T-helper 17 cell (primary cell): Measurements from ENCODE around the gene MCTP1. TPM values are rescaled to one million over a fixed set of nuclear protein-coding genes. Genes with fewer than 3 reads are reported as not detected.
A peak's percentile ranks its signal among the peaks of the same experiment; 100 is the strongest.

Source experiments
- ATAC-seq: fragments of 150-1000 bp; cut with Tn5 transposase; 2 replicates; pipeline ENCODE4 v1.10.0; 2021; ENCODE audit warnings: mild to moderate bottlenecking, moderate library complexity
- DNase-seq, 3 donors: peaks; one replicate each; pipeline versions ENCODE4 v3.0.0 to v3.0.0-alpha.2; 2020 to 2021
- H3K9me3 ChIP-seq: one replicate; pipeline ENCODE4 v1.7.0; 2013; ENCODE audit warnings: low read length, mild to moderate bottlenecking; ENCODE audit not compliant: control insufficient read depth, poor library complexity, severe bottlenecking
- H3K27ac Mint-ChIP-seq: one replicate; pipeline ENCODE4 v1.8.0; 2022; ENCODE audit warnings: mild to moderate bottlenecking, moderate library complexity, mixed read lengths
- H3K27me3 Mint-ChIP-seq: one replicate; pipeline ENCODE4 v1.8.0; 2022; ENCODE audit warnings: mixed read lengths
- H3K36me3 Mint-ChIP-seq: one replicate; pipeline ENCODE4 v1.8.0; 2022; ENCODE audit warnings: low read depth, mixed read lengths
- H3K4me1 Mint-ChIP-seq: one replicate; pipeline ENCODE4 v1.8.0; 2022; ENCODE audit warnings: mild to moderate bottlenecking, mixed read lengths
- H3K4me3 Mint-ChIP-seq: one replicate; pipeline ENCODE4 v1.8.0; 2022; ENCODE audit warnings: mild to moderate bottlenecking, moderate library complexity, mixed read lengths
- total RNA-seq, 4 donors: library from RNA in 2 of 4; stranded (reverse) in 2 of 4; gene quantifications; one replicate each; pipeline ENCODE4 v1.2.3 and lab custom pipeline; 2022 to 2026

MCTP1 gene
- total RNA-seq, 2 donors from 2014 or later = 2.0 to 14.8 TPM

GRCh38 chr5:95084757-95085156 lies 200.1 kb downstream of the MCTP1 start:
- Mint-ChIP-seq H3K36me3 (no peaks in the 10 kb centered on the region), H3K4me3 (no peak overlapping the region), H3K27ac (no peak overlapping the region), H3K4me1 (peaks cover 6% of the 10 kb centered on the region), H3K27me3 (peaks cover 4% of the 10 kb centered on the region)
- ATAC-seq (no peak), DNase-seq (no peak)
- no peaks in the 10 kb centered on the region for H3K9me3 ChIP-seq

GRCh38 chr5:95083606-95084005 lies 201.3 kb downstream of the MCTP1 start:
- DNase-seq (no peak), ATAC-seq (no peak)
- H3K4me1 Mint-ChIP-seq = peaks cover 6% of the 10 kb centered on the region
- H3K27me3 Mint-ChIP-seq = peaks cover 4% of the 10 kb centered on the region
- no peak overlapping the region for H3K4me3 Mint-ChIP-seq
- no peak overlapping the region for H3K27ac Mint-ChIP-seq
- no peaks in the 10 kb centered on the region for H3K36me3 Mint-ChIP-seq
- no peaks in the 10 kb centered on the region for H3K9me3 ChIP-seq

GRCh38 chr5:95081982-95082381 lies 202.9 kb downstream of the MCTP1 start:
- Mint-ChIP-seq H3K4me1 (peaks cover 6% of the 10 kb centered on the region), H3K4me3 (no peak overlapping the region), H3K36me3 (no peaks in the 10 kb centered on the region), H3K27me3 (peaks cover 11% of the 10 kb centered on the region), H3K27ac (peak overlapping the region; percentile 34)
- DNase-seq = no peak
- H3K9me3 ChIP-seq = no peaks in the 10 kb centered on the region
- ATAC-seq = no peak

- peak; percentile 59 for ATAC-seq
- peaks cover 11% of the 10 kb centered on the region for H3K27me3 Mint-ChIP-seq
- peak overlapping the region; percentile 36 for H3K4me3 Mint-ChIP-seq
- peak overlapping the region; percentile 34 for H3K27ac Mint-ChIP-seq
- no peaks in the 10 kb centered on the region for H3K36me3 Mint-ChIP-seq
- H3K9me3 ChIP-seq = no peaks in the 10 kb centered on the region
- DNase-seq = no peak
- peaks cover 6% of the 10 kb centered on the region for H3K4me1 Mint-ChIP-seq
Observed at GRCh38 chr5:95081500-95081960, 203.4 kb downstream of the MCTP1 start.

- no peaks in the 10 kb centered on the region for H3K36me3 Mint-ChIP-seq
Observed at GRCh38 chr5:95080441-95080840, 204.5 kb downstream of the MCTP1 start.

GRCh38 chr5:95080030-95080429 lies 204.9 kb downstream of the MCTP1 start:
- H3K27me3 Mint-ChIP-seq = peaks cover 11% of the 10 kb centered on the region
- no peak overlapping the region for H3K27ac Mint-ChIP-seq
- peaks cover 6% of the 10 kb centered on the region for H3K4me1 Mint-ChIP-seq
- H3K36me3 Mint-ChIP-seq = no peaks in the 10 kb centered on the region
- no peaks in the 10 kb centered on the region for H3K9me3 ChIP-seq
- DNase-seq (no peak), ATAC-seq (no peak)
- H3K4me3 Mint-ChIP-seq = no peak overlapping the region

More at GRCh38 chr5:95080441-95080840, 204.5 kb downstream of the MCTP1 start:
- DNase-seq (no peak), ATAC-seq (no peak)
- H3K27me3 Mint-ChIP-seq = peaks cover 11% of the 10 kb centered on the region
- H3K27ac Mint-ChIP-seq = no peak overlapping the region
- peaks cover 6% of the 10 kb centered on the region for H3K4me1 Mint-ChIP-seq
- no peaks in the 10 kb centered on the region for H3K9me3 ChIP-seq
- no peak overlapping the region for H3K4me3 Mint-ChIP-seq

GRCh38 chr5:95078868-95079267 lies 206.0 kb downstream of the MCTP1 start:
- H3K4me1 Mint-ChIP-seq = peaks cover 6% of the 10 kb centered on the region
- no peak for ATAC-seq
- H3K9me3 ChIP-seq = no peaks in the 10 kb centered on the region
- peaks cover 11% of the 10 kb centered on the region for H3K27me3 Mint-ChIP-seq
- H3K27ac Mint-ChIP-seq = no peak overlapping the region
- no peaks in the 10 kb centered on the region for H3K36me3 Mint-ChIP-seq
- no peak overlapping the region for H3K4me3 Mint-ChIP-seq
- no peak for DNase-seq

GRCh38 chr5:95076395-95077185 lies 208.3 kb downstream of the MCTP1 start:
- Mint-ChIP-seq H3K4me3 (no peak overlapping the region), H3K4me1 (peaks cover 2% of the 10 kb centered on the region), H3K27me3 (peaks cover 7% of the 10 kb centered on the region), H3K27ac (no peak overlapping the region), H3K36me3 (no peaks in the 10 kb centered on the region)
- no peaks in the 10 kb centered on the region for H3K9me3 ChIP-seq
- no peak for ATAC-seq
- DNase-seq = no peak

GRCh38 chr5:95075111-95075510 lies 209.8 kb downstream of the MCTP1 start:
- H3K9me3 ChIP-seq = no peaks in the 10 kb centered on the region
- Mint-ChIP-seq H3K27ac (no peak overlapping the region), H3K4me3 (no peak overlapping the region), H3K4me1 (no peaks in the 10 kb centered on the region), H3K36me3 (no peaks in the 10 kb centered on the region), H3K27me3 (peaks cover 7% of the 10 kb centered on the region)
- ATAC-seq = no peak
- no peak for DNase-seq

- Mint-ChIP-seq H3K4me3 (no peak overlapping the region), H3K4me1 (peaks cover 2% of the 10 kb centered on the region)
Observed at GRCh38 chr5:95072281-95072680, 212.6 kb downstream of the MCTP1 start.

GRCh38 chr5:95070866-95071265 lies 214.0 kb downstream of the MCTP1 start:
- no peaks in the 10 kb centered on the region for H3K36me3 Mint-ChIP-seq
- ATAC-seq (no peak), DNase-seq (no peak)
- peaks cover 2% of the 10 kb centered on the region for H3K4me1 Mint-ChIP-seq
- H3K9me3 ChIP-seq = no peaks in the 10 kb centered on the region
- H3K4me3 Mint-ChIP-seq = no peak overlapping the region
- H3K27me3 Mint-ChIP-seq = no peaks in the 10 kb centered on the region
- H3K27ac Mint-ChIP-seq = no peak overlapping the region

More at GRCh38 chr5:95072281-95072680, 212.6 kb downstream of the MCTP1 start:
- no peaks in the 10 kb centered on the region for H3K27me3 Mint-ChIP-seq
- DNase-seq = no peak
- no peak overlapping the region for H3K27ac Mint-ChIP-seq
- H3K9me3 ChIP-seq = no peaks in the 10 kb centered on the region
- ATAC-seq = no peak
- no peaks in the 10 kb centered on the region for H3K36me3 Mint-ChIP-seq

GRCh38 chr5:95070453-95070852 lies 214.4 kb downstream of the MCTP1 start:
- Mint-ChIP-seq H3K27ac (no peak overlapping the region), H3K27me3 (no peaks in the 10 kb centered on the region), H3K4me1 (peaks cover 2% of the 10 kb centered on the region), H3K4me3 (no peak overlapping the region), H3K36me3 (no peaks in the 10 kb centered on the region)
- DNase-seq = no peak
- no peak for ATAC-seq
- H3K9me3 ChIP-seq = no peaks in the 10 kb centered on the region

- H3K9me3 ChIP-seq = no peaks in the 10 kb centered on the region
- no peaks in the 10 kb centered on the region for H3K36me3 Mint-ChIP-seq
- no peak overlapping the region for H3K4me3 Mint-ChIP-seq
- H3K27me3 Mint-ChIP-seq = no peaks in the 10 kb centered on the region
- H3K27ac Mint-ChIP-seq = no peak overlapping the region
- ATAC-seq (no peak), DNase-seq (no peak)
- peaks cover 2% of the 10 kb centered on the region for H3K4me1 Mint-ChIP-seq
Observed at GRCh38 chr5:95069948-95070347, 214.9 kb downstream of the MCTP1 start.

- Mint-ChIP-seq H3K36me3 (no peaks in the 10 kb centered on the region), H3K4me1 (peaks cover 2% of the 10 kb centered on the region), H3K27me3 (no peaks in the 10 kb centered on the region), H3K27ac (no peak overlapping the region), H3K4me3 (no peak overlapping the region)
- no peak for DNase-seq
- ATAC-seq = no peak
- H3K9me3 ChIP-seq = no peaks in the 10 kb centered on the region
Observed at GRCh38 chr5:95069021-95069420, 215.9 kb downstream of the MCTP1 start.
